Caco-2 (cell line): ENCODE results near the gene ARHGAP15. TPM values are rescaled to one million over a fixed set of nuclear protein-coding genes. Genes with fewer than 3 reads are reported as not detected.

Experiments
- BruUV-seq: library from RNA; stranded (reverse); fragments of 400-500 nt; replicated peaks from 2 replicates; lab custom pipeline; 2021; lab: Mats Ljungman, UMichigan
- CTCF ChIA-PET: fragments of 300-600 bp; sonication (Branson Sonifier 250); formaldehyde crosslinking; loops from one replicate; lab custom pipeline; 2022; ENCODE audit warnings: antibody characterized with exemption; lab: Charles Lee
- POLR2A ChIA-PET: fragments of 300-600 bp; sonication (Branson Sonifier 250); formaldehyde crosslinking; loops from one replicate; lab custom pipeline; 2022; ENCODE audit warnings: antibody characterized with exemption; lab: Charles Lee
- DNase-seq, 2 experiments: peaks; one replicate each; pipeline versions ENCODE4 v3.0.0 to v3.0.0-alpha.2; 2020 to 2022
- H3K27me3 ChIP-seq: replicated peaks from 2 replicates; pipeline ENCODE4 v1.6.0; 2011; ENCODE audit warnings: low read length; ENCODE audit not compliant: control insufficient read depth, insufficient read depth
- H3K36me3 ChIP-seq: 2 replicates; pipeline ENCODE4 v1.5.1; 2011; ENCODE audit warnings: low read length; ENCODE audit not compliant: control insufficient read depth, insufficient read depth
- H3K4me1 ChIP-seq: fragments of 250-450 bp; sonication (Bioruptor Pico); 2 replicates; pipeline ENCODE4 v1.5.1; 2020; ENCODE audit warnings: mild to moderate bottlenecking
- H3K4me3 ChIP-seq: 2 replicates; pipeline ENCODE4 v1.5.1; 2011; ENCODE audit warnings: low read depth, mild to moderate bottlenecking, control low read depth, low read length
- H3K9me3 ChIP-seq: fragments of 250-450 bp; sonication (Bioruptor Pico); 2 replicates; pipeline ENCODE4 v1.5.1; 2020; ENCODE audit warnings: mild to moderate bottlenecking, moderate library complexity
- H3K27ac Mint-ChIP-seq: one replicate; pipeline ENCODE4 v1.8.0; 2022; ENCODE audit warnings: mixed read lengths; ENCODE audit not compliant: unreplicated experiment
- H3K27me3 Mint-ChIP-seq: one replicate; pipeline ENCODE4 v1.8.0; 2022; ENCODE audit warnings: mixed read lengths; ENCODE audit not compliant: insufficient read depth, unreplicated experiment
- H3K36me3 Mint-ChIP-seq: one replicate; pipeline ENCODE4 v1.8.0; 2022; ENCODE audit warnings: mild to moderate bottlenecking, mixed read lengths; ENCODE audit not compliant: insufficient read depth, unreplicated experiment
- H3K4me1 Mint-ChIP-seq: one replicate; pipeline ENCODE4 v1.8.0; 2022; ENCODE audit warnings: low read depth, mixed read lengths; ENCODE audit not compliant: unreplicated experiment
- H3K4me3 Mint-ChIP-seq: one replicate; pipeline ENCODE4 v1.8.0; 2022; ENCODE audit warnings: mild to moderate bottlenecking, moderate library complexity, mixed read lengths; ENCODE audit not compliant: unreplicated experiment
- H3K9me3 Mint-ChIP-seq: one replicate; pipeline ENCODE4 v1.8.0; 2022; ENCODE audit warnings: mixed read lengths; ENCODE audit not compliant: unreplicated experiment
- CTCF ChIP-seq, 2 experiments: fragments of 200-600 bp in 1 of 2; IDR thresholded peaks; 1 replicate in 1 of 2; 2 replicates in 1 of 2; pipeline versions ENCODE4 v1.5.1 to v1.8.0; 2011 to 2022; ENCODE audit warnings: antibody characterized with exemption in 1 of 2, control low read depth in 1 of 2, inconsistent platforms in 1 of 2, low read depth in 1 of 2, low read length in 1 of 2, mild to moderate bottlenecking in 1 of 2, moderate library complexity in 1 of 2; ENCODE audit not compliant: insufficient read depth in 1 of 2, severe bottlenecking in 1 of 2, unreplicated experiment in 1 of 2
- intact Hi-C: fragments of 100-400 bp; cut with micrococcal nuclease; formaldehyde crosslinking; loops from one replicate; pipeline ENCODE4 v1.10.0; 2022; ENCODE audit not compliant: unreplicated experiment
- total RNA-seq: library from RNA; stranded (reverse); gene quantifications from 2 replicates; pipeline ENCODE4 v1.2.3, GENCODE V29; 2022

The ARHGAP15 gene
- total RNA-seq, 1 experiment from 2014 or later, result not detected

GRCh38 chr2:143762176-143762928 is 633.1 kb downstream of the ARHGAP15 start:
- CTCF ChIA-PET, result no interaction called here
- Mint-ChIP-seq H3K9me3 (no peaks in the 10 kb centered on the region), H3K4me1 (peaks cover 7% of the 10 kb centered on the region), H3K27ac (peak overlapping the region; percentile 58), H3K4me3 (peak overlapping the region; percentile 22), H3K27me3 (no peaks in the 10 kb centered on the region), H3K36me3 (no peaks in the 10 kb centered on the region)
- no peak overlapping the region for H3K4me3 ChIP-seq
- POLR2A ChIA-PET, result no interaction called here
- no peak for TF ChIP-seq CTCF (IDR thresholded peaks at IDR 0.05; ENCODE audit: insufficient read depth in 1 of 2, low read depth in 1 of 2, low read length in 1 of 2, severe bottlenecking in 1 of 2, unreplicated experiment in 1 of 2)
- peak in 1 of 2 experiments; percentile 16 for DNase-seq
- no peaks in the 10 kb centered on the region for H3K27me3 ChIP-seq
- no peaks in the 10 kb centered on the region for H3K9me3 ChIP-seq
- no peaks in the 10 kb centered on the region for H3K36me3 ChIP-seq
- no TSS peak for BruUV-seq
- H3K4me1 ChIP-seq, result peaks cover 23% of the 10 kb centered on the region
- intact Hi-C loops, result loop anchor here (2.0 kb wide), 1 partner anchor 60 kb away; no protein-coding TSS in a partner anchor

- CTCF ChIA-PET, result no interaction called here
Observed at GRCh38 chr2:143764261-143764660, 635.0 kb downstream of the ARHGAP15 start.

GRCh38 chr2:143764706-143765105 is 635.5 kb downstream of the ARHGAP15 start:
- Mint-ChIP-seq H3K4me1 (peaks cover 2% of the 10 kb centered on the region), H3K36me3 (no peaks in the 10 kb centered on the region), H3K27me3 (peaks cover 5% of the 10 kb centered on the region), H3K27ac (no peak overlapping the region), H3K4me3 (no peak overlapping the region), H3K9me3 (no peaks in the 10 kb centered on the region)
- Histone ChIP-seq H3K4me1 (peaks cover 23% of the 10 kb centered on the region), H3K9me3 (no peaks in the 10 kb centered on the region), H3K27me3 (no peaks in the 10 kb centered on the region), H3K4me3 (no peak overlapping the region), H3K36me3 (no peaks in the 10 kb centered on the region)
- TF ChIP-seq CTCF (IDR thresholded peaks at IDR 0.05; ENCODE audit: insufficient read depth in 1 of 2, low read depth in 1 of 2, low read length in 1 of 2, severe bottlenecking in 1 of 2, unreplicated experiment in 1 of 2), result no peak
- intact Hi-C loops, result no loop called here
- DNase-seq, result no peak
- no TSS peak for BruUV-seq
- ChIA-PET POLR2A (no interaction called here), CTCF (no interaction called here)

More at GRCh38 chr2:143764261-143764660, 635.0 kb downstream of the ARHGAP15 start:
- no peak for DNase-seq
- Mint-ChIP-seq H3K4me3 (no peak overlapping the region), H3K27me3 (peaks cover 4% of the 10 kb centered on the region), H3K9me3 (no peaks in the 10 kb centered on the region), H3K27ac (no peak overlapping the region), H3K36me3 (no peaks in the 10 kb centered on the region), H3K4me1 (peaks cover 6% of the 10 kb centered on the region)
- no peaks in the 10 kb centered on the region for H3K27me3 ChIP-seq
- H3K36me3 ChIP-seq, result no peaks in the 10 kb centered on the region
- H3K4me3 ChIP-seq, result no peak overlapping the region
- POLR2A ChIA-PET, result no interaction called here
- intact Hi-C loops, result no loop called here
- no peak for TF ChIP-seq CTCF (IDR thresholded peaks at IDR 0.05; ENCODE audit: insufficient read depth in 1 of 2, low read depth in 1 of 2, low read length in 1 of 2, severe bottlenecking in 1 of 2, unreplicated experiment in 1 of 2)
- peaks cover 23% of the 10 kb centered on the region for H3K4me1 ChIP-seq
- H3K9me3 ChIP-seq, result no peaks in the 10 kb centered on the region
- no TSS peak for BruUV-seq
